Epithelial cell of esophagus (primary cell): ENCODE data around the gene BGN.
A peak's percentile ranks its signal among the peaks of the same experiment; 100 is the strongest.

ENCODE experiments used
- DNase-seq: peaks from one replicate; pipeline ENCODE4 v3.0.0; 2010; ENCODE audit warnings: low read depth
- H3K4me3 ChIP-seq: 2 replicates; pipeline ENCODE4 v1.5.1; 2011; ENCODE audit warnings: mild to moderate bottlenecking, low read length, control low read depth
- TF ChIP-seq, protein P1 (sequence below): IDR thresholded peaks from 2 replicates; pipeline ENCODE4 v1.5.1; 2011; ENCODE audit warnings: low read depth, mild to moderate bottlenecking, low read length, control low read depth, inconsistent platforms; ENCODE audit not compliant: insufficient read depth; ENCODE audit errors: missing control alignments

The BGN gene

DNA sequence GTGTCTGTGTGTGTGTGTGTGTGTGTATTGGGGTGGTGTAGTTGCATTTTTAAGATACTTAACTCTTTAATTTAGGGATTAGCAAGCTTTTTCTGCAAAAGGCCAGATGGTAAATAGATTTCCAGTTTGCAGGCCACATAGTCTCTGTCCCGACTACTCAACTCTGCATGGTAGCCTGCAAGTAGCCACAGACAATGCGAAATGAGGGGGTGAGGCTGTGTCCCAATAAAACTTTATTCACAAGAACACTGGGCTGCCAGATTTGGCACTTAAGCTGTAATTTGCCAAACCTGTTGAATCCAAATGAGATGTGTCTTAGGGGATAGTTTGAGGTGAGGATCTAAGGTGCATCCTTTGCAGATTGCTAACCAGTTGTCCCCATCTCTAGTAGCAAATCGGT, 29.5 kb downstream of the BGN start:
- TF ChIP-seq, protein P1, sequence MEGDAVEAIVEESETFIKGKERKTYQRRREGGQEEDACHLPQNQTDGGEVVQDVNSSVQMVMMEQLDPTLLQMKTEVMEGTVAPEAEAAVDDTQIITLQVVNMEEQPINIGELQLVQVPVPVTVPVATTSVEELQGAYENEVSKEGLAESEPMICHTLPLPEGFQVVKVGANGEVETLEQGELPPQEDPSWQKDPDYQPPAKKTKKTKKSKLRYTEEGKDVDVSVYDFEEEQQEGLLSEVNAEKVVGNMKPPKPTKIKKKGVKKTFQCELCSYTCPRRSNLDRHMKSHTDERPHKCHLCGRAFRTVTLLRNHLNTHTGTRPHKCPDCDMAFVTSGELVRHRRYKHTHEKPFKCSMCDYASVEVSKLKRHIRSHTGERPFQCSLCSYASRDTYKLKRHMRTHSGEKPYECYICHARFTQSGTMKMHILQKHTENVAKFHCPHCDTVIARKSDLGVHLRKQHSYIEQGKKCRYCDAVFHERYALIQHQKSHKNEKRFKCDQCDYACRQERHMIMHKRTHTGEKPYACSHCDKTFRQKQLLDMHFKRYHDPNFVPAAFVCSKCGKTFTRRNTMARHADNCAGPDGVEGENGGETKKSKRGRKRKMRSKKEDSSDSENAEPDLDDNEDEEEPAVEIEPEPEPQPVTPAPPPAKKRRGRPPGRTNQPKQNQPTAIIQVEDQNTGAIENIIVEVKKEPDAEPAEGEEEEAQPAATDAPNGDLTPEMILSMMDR = no peak
- H3K4me3 ChIP-seq = no peak overlapping the region
- DNase-seq = no peak

DNA sequence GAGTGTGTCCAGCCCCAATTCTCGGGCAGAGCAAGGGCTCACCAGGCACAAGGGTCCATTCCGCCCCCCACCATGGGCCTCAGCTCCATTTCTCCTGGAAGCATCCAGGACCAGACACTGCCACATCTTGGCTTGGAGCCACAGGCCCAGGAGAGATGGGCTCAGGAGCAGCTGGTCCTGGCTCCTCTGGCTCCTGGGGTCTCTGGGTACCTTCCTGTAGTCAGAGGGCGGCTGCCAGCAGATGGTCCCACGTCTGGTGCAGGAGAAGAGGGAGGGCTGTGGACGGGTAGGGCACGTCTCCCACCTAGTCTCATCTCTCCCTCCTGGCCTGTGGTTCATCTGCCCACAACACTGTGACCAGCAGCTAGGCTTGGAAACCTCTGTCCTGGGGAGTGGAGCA, 30.7 kb downstream of the BGN start:
- DNase-seq = no peak
- TF ChIP-seq, protein P1 = no peak
- H3K4me3 ChIP-seq = no peak overlapping the region

DNA sequence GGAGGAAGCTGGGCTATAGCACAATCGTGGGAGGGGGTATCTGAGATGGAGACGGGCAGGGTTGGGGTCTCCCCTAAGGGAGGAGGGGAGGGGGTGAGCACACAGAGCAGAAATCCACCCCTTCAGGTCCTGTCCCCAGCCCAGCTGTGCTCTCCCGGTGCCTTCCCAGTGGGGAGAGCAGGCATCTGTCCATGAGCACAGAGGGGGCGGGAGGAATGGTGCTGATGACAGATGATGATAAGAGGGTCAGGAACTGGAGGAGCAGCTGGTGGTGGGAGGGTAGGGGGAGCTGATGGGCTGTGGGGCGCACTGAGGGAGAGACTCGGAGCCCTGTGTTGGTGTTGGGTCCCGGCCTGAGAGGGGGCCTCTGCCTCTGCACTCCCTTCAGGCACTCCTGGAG, 31.3 kb downstream of the BGN start:
- H3K4me3 ChIP-seq = no peak overlapping the region
- no peak for DNase-seq
- TF ChIP-seq, protein P1 = no peak

DNA sequence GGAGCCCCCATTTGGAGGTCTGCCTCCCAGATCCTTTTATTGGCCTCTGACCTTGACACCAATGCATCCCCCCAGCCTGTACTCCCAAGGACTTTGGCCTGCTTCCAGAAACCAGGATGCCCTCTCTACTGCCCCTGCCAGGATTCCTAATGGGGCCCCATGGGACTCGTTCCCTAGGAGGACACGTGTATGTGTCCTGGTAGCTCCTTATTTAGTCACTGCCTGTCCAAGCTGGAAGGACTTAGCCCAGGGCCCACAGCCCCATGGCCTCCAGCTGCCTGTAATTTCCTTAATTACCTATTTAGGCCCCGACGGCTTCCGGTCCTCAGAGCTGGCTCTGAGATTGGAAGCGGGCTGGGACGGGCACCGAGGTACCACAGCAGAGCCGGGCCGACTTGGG, 32.0 kb downstream of the BGN start:
- no peak for DNase-seq
- TF ChIP-seq, protein P1 = no peak
- no peak overlapping the region for H3K4me3 ChIP-seq

DNA sequence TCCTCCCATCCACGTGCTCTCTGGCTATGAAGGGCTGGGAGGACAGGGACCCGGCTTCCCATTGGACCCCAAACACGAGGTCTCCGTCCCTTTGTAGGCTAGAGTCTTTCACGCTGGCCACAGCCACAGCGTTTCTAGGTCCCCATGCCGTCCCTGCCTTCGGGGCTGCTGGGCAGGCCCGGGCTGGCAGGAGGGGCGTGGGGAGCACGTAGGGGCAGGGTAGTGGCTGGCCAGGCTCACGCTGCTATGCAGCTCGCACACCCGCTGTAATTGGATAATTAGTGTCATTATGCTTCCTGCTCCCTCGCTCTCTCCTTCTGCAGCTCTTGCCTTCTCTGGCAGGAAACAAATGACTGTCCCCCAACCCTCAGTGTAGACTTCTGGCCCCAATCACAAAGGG, 32.4 kb downstream of the BGN start:
- TF ChIP-seq, protein P1 = no peak
- no peak overlapping the region for H3K4me3 ChIP-seq
- DNase-seq = peak; percentile 3

DNA sequence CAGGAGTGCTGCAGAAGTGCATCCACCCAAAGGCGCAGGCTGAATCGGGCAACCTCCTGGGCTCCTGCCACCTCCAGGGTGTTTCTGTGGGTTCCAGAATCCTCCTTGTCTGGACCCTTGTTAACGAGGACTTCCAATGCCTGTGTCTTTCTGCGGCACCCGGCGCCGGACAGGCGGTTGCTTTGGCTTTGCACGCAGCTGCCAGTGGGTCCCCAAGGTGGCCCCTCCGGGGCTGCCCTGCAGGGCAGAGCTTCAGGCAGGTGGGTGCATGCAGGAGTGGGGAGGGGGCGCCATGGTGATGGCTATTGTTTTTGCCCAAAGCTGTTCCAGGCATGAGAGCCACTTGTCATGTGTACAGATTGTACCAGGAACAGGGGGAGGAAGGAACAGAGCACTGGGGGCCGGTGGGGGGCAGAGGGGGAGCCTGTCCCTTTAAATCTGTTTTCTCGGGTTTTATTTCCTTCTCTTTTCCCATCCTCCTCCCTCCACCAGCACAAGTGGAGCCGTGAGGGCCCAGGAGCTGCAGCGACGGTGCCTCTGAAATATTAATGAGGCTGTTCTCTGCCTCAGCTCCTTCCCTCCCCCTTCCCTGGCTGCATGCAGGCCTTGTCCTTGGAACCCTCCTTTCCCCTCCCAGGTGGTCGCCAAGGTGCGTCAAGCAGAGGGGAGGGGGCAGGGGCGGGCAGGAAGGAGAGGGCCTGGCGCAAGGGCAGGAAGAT, 35.8 kb downstream of the BGN start:
- no peak for DNase-seq
- TF ChIP-seq, protein P1 = no peak
- no peak overlapping the region for H3K4me3 ChIP-seq

DNA sequence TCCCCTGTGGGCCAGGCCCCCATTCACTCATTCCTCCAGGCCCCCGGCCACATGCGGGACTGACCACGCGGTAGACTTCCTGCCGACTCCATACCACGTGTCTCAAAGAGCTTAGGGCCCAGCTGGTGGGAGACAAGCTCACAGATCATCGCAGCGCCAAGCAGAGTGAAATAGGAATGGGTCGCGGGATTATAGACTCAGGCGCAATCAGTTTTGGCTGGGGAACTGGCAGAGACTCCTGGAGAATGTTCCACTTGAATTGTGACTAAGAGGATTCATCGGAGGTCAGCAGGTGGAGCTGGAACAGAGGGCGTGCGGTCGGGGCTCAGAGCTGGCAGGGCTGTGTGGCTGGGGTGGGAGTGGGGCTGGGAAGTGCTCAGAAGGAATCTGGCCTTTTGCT, 38.3 kb downstream of the BGN start:
- DNase-seq = no peak
- TF ChIP-seq, protein P1 = no peak
- no peak overlapping the region for H3K4me3 ChIP-seq
